GM19467 (cell line): ENCODE results near the gene ADD1.
"Not testable (repeated sequence)": the region's sequence is repeated elsewhere in the genome, so short reads cannot be mapped to it uniquely, and the experiment has no call there.

Experiments used
- ATAC-seq: cut with Tn5 transposase; IDR thresholded peaks from one replicate; pipeline ENCODE4 v1.9.1; 2021; ENCODE audit warnings: mild to moderate bottlenecking, moderate library complexity; ENCODE audit not compliant: unreplicated experiment

The ADD1 gene

DNA sequence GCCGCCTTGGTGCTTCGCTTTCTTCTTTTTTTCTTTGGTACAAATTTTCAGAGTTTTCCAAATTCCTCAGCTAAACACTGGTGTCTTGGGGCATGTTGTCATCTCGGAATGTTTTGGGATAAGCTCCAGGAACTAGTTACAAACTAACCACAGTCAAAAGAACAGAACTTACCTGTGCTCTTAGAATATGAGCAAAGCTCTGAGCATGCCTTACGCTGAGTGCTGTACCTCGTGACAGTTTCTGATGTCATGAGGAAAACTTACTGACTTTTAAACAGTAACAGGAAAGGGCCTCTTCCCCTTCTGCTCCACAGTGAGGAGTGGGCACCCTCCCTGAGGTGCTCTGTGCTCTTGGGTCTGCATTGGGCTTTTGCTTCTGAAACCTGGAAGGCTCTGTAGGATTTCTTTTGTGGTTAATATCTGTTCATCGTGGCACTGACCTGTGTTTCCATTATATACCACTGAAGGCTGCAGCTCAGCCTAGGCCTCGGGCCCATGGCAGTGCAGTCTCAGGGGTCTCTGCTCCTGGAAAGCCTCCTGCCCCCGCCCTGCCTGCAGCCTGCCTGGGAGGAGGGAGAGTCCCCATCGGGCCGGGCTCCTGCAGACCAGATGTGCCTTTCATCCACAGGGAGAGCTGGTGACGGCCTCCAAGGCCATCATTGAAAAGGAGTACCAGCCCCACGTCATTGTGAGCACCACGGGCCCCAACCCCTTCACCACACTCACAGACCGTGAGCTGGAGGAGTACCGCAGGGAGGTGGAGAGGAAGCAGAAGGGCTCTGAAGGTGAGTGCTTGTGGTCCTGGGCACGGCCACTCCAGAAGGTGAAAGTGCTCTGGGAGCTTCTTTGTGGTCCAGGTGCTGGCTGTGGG lies 70.8 kb downstream of the ADD1 start:
- no peak for ATAC-seq

DNA sequence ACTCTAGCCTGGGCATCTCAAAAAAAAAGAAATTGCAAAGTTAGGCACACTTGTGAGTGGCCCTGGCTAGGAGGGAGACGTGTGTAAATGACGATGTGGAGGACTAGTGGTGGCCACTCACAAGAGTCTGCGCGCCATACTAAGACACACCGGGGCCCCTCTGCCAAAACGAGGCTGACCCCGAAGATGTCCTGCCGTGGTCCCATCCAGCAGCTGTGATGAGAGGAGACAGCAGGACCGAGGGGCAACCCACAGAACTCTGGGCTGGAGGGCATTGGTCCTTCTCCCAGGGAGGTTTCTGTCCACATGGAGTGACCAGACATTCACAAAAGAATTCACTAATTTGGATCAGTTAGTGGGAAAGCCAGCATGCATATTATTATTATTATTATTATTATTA lies 72.1 kb downstream of the ADD1 start:
- ATAC-seq, result no peak

DNA sequence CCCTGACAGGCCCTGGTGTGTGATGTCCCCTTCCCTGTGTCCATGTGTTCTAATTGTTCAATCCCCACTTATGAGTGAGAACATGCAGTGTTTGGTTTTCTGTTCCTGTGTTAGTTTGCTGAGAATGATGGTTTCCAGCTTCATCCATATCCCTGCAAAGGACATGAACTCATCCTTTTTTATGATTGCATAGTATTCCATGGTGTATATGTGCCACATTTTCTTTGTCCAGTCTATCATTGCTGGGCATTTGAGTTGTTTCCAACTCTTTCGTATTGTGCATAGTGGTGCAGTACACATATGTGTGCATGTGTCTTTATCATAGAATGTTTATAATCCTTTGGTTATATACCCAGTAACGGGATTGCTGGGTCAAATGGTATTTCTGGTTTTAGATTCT lies 73.1 kb downstream of the ADD1 start:
- ATAC-seq, result not testable (repeated sequence)

DNA sequence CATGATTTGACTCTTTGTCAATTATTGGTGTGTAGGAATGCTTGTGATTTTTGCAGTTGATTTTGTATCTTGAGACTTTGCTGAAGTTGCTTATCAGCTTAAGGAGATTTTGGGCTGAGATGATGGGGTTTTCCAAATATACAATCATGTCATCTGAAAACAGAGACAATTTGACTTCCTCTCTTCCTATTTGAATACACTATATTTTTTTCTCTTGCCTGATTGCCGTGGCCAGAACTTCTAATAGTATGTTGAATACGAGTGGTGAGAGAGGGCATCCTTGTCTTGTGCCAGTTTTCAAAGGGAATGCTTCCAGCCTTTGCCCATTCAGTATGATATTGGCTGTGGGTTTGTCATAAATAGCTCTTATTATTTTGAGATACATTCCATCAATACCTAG lies 74.7 kb downstream of the ADD1 start:
- ATAC-seq, result not testable (repeated sequence)

DNA sequence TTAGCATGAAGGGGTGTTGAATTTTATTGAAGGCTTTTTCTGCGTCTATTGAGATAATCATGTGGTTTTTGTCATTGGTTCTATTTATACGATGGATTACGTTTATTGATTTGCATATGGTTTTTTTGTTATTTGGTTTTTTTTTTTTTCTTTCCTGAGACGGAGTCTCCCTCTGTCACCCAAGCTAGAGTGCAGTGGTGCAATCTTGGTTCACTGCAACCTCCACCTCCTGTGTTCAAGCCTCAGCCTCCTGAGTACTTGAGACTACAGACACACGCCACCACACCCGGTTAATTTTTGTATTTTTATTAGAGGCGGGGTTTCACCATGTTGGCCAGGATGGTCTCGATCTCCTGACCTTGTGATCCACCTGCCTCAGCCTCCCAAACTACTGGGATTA lies 75.1 kb downstream of the ADD1 start:
- not testable (repeated sequence) for ATAC-seq

DNA sequence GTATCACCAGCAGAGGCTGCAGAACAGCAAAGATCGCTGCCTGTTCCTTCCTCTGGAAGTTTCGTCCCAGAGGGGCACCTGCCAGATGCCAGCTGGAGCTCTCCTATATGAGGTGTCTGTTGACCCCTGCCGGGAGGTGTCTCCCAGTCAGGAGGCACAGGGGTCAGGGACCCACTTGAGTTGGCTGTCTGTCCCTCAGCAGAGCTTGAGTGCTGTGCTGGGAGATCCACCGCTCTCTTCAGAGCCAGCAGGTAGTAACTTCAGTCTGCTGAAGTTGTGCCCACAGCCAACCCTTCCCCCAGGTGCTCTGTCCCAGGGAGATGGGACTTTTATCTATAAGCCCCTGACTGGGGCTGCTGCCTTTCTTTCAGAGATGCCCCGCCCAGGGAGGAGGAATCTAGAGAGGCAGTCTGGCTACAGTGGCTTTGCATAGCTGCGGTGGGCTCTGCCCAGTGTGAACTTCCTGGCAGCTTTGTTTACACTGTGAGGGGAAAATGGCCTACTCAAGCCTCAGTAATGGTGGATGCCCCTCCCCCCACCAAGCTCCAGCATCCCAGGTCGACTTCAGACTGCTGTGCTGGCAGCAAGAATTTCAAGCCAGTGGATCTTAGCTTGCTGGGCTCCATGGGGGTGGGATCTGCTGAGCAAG lies 78.9 kb downstream of the ADD1 start:
- ATAC-seq, result not testable (repeated sequence)

DNA sequence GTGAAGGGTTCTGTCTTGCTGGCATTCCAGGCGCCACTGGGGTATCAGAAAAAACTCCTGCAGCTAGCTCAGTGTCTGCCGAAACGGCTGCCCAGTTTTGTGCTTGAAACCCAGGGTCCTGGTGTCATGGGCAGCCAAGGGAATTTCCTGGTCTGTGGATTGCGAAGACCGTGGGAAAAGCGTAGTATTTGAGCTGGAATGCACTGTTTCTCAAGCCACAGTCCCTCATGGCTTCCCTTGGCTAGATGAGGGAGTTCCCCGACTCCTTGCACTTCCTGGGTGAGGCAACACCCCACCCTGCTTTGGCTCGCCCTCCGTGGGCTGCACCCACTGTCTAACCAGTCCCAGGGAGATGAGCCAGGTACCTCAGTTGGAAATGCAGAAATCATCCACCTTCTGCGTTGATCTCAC lies 79.5 kb downstream of the ADD1 start:
- ATAC-seq, result no peak

DNA sequence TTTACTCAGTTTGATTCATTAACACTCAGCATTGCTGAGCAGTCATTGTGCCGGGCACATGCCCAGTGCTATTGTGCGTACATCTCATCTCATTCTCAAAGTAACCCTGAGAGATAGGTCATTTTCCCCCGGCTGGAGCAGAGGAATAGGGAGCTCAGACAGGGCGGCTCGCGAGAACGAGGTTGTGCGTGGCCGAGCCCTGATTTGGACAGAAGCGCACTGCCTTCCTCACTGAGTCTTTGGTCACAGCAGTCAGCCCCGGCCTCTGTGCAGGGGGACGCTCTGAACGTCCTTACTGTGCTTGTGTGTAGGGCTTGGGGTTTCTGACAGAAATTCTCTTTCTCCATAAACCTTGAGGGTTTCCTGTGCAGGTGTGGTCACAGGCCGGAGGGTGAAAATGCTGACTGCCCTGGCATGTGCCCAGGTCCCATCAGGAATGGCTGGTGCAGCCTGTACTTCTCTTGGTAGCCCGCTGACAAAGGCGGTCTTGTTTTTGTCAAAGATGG lies 80.1 kb downstream of the ADD1 start:
- no peak for ATAC-seq

DNA sequence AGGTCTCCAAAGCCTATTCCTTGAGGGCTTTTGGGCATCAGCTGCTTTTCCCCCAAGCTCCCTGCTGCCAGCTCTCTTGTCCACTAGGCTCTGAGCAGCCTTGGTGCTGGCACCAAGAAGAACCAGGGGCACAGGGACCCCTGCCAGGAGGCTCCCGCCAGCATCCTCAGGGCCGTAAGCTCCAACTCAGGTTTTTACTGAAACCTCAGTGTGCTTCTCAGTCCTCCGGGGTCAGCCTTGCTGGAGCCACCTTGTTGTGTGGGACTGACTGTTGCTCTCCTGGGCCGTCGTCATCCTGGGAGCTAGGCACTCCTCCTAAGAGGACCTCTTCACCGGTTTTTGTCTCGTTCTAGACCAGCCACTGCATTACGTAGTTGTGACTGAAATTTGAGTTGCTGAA lies 80.6 kb downstream of the ADD1 start:
- no peak for ATAC-seq

DNA sequence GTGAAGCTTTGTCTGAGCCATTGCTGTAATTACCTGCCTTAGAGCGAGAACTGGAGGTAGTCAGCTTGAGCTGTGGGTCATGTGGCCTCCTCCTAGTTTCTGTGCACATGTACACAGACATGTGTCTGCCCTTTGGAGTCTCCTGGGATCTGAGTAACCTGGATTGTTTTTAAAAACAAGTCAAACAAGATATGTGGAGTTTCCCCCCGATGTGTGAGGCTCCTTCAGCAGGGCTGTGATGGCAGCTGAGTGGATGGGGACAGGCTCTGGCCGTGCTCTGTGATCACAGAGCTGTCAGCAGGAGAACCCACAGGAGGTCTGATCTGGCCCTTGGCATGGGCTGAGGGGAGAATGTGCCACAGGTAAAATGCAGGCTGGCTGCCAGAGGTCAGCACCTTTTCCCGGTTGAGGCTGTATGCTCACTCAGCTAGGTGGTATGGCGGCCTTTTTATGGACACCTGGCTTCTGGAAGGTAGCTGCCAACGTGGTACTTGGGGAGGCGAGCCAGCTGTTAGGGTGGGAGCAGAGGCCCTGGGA lies 81.2 kb downstream of the ADD1 start:
- no peak for ATAC-seq

DNA sequence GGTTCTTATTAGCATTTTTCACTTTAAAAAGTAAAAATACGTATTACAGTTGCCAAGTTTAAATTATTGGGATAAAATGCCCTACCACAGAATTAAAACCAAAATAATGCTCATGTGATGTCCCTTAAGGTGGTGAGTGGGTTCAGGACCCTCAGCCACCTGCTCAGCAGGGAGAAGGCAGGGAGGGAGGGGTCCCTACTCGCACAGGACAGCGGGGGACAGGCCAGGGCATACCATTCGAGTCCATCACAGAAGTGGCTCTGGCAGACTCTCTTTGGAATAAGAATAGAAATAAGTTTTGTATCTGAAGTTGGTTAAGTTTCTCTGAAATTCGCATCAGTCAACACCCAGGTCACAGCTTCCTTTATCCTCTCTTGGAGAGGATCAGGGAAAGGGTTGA lies 81.9 kb downstream of the ADD1 start:
- ATAC-seq, result no peak

DNA sequence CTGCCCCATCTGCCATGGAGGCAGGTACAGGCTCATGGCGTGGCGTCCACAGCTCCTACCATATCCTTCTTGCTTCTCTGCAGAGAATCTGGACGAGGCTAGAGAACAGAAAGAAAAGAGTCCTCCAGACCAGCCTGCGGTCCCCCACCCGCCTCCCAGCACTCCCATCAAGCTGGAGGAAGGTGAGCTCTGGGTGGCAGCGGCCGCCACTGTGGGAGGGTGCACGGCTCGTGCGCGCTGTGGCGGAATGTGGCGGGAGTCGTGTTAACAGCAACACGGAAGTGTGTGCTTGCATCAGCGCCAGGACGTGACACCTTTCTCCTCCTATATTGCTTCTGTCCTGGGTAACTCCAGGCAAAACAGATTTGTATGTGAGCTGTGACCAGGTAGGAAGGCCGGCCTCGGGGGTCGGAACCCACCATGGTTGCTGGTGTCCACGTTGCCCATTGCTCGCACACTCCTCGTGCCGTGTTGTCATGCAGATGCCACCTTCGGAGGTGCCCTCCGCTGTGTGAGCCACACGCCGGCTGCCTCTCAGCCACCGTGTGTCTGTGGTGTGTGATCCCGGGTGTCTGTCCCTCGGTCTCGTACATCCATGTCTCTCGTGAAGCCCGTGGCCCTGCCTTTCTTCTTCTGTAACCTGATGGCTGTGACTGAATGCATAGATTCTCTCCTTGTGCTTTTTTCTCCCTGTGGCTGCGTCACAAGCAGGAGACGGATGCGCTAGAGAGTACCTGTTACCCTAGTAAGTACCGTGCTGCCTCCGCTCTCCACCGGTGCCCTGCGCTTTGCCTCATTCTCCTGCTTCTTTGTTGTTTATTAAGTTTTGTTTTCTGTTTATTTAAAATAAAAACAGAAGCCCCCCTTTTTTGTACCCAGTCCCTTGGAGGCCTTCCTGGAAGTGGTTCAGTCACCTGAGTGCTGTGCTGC lies 82.6 kb downstream of the ADD1 start:
- no peak for ATAC-seq

DNA sequence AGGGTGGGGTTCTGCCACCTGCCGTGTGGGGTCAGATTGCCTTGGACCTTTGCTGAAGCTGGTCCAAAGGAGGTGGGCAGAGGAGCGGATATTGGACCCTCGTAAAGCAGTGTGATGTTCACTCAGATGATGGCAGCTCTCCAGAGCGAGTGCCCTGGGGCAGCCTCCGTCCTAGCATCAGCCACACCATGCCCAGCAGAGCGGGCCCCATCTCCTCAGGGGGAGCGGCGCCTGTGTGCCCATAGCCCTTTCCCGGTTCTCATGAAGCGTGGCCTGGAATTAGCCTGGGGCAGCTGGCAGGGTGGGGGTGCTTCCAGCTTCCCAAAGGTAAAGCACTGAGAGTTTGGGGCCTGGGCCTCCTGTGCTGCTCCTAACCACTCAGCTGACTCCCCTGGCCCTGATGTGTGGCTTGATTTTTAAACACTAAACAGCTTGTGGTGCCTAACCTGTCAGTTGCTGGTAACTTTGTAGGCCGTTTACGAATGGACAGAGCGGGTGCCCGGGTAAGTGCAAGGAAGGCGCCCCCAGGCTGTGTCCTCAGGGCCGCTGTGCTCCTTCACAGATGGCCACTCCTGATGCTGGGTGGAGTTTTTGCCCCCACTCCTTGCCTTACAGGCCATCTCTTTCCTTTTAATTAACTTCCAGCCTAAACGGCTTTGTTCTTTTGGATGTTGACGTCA lies 83.5 kb downstream of the ADD1 start:
- ATAC-seq, result no peak

DNA sequence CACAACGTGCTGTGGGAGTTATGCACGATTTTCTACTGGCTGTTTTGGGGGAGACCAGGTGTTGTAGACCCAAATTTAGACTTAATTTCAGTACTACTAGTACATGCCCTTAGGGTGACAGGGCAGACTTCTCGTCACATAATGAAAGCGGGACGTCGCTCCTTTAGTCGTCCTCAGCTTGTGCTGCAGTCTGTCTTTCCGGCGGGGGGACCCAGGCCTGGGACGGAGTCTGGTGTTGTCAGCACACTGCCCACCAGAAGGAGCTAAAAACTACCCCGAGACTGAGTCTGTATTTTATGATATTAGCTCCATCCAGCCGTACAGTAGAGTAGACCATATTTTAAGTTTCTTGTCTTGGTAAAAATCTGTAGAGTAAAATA lies 84.0 kb downstream of the ADD1 start:
- ATAC-seq, result no peak

DNA sequence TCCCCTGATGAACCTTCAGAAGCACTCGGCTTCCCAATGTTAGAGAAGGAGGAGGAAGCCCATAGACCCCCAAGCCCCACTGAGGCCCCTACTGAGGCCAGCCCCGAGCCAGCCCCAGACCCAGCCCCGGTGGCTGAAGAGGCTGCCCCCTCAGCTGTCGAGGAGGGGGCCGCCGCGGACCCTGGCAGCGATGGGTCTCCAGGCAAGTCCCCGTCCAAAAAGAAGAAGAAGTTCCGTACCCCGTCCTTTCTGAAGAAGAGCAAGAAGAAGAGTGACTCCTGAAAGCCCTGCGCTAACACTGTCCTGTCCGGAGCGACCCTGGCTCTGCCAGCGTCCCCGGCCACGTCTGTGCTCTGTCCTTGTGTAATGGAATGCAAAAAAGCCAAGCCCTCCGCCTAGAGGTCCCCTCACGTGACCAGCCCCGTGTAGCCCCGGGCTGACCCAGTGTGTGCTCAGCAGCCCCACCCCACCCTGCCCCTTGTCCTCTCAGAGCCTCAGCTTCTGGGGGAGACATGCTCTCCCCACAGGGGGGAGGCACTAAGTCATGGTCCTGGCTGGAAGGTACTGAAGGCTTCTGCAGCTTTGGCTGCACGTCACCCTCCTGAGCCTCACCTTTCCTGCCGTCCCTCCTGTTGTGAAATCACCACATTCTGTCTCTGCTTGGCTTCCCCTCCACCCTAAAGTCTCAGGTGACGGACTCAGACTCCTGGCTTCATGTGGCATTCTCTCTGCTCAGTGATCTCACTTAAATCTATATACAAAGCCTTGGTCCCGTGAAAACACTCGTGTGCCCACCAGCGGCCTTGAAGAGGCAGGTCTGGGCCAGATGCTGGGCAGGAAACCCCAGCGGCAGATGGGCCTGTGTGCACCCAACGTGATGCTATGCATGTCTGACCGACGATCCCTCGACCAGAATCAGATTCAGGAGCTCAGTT lies 84.9 kb downstream of the ADD1 start:
- ATAC-seq, result no peak

DNA sequence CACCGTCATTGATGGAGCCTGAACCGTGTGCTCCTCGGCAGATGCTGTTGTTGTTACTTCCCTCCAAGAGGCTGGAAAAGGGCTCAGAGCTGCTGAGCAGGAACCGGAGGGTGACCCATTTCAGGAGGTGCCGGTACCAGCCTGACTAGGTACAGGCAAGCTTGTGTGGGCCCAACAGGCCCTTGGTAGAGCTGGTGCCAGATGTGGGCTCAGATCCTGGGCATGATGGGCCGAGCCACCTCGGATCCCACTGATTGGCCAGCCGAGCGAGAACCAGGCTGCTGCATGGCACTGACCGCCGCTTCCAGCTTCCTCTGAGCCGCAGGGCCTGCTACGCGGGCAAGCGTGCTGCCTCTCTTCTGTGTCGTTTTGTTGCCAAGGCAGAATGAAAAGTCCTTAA lies 85.8 kb downstream of the ADD1 start:
- no peak for ATAC-seq

DNA sequence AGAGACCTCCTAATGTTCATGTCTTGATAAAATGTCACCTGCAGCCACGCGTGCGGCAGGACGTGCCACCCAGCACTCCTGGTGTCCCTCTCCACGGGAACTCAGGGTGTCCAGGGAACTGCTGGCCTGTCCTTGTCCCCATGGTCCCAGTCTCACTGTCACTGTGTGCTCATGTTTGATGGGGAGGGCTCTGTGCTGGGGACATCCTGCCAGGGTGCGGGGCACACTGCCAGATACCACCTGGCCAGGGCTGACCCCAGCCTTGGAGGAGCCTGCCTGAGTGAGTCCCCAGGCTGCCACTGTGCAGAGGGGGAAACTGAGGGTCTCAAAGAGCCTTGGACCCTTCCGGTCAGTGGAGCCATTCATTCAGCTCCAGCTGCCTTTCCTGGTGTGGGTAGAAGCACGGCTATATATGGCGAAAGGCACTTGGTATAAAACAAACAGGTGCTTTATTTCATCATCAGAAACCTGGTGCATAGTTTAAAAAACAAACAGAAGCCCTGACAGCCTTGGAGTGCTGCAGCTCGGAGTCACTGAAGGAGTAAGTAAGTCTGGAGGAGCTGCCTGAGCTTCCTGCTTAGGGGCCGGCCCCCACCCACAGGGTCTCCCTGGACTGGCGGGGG lies 86.6 kb downstream of the ADD1 start:
- ATAC-seq, result no peak

DNA sequence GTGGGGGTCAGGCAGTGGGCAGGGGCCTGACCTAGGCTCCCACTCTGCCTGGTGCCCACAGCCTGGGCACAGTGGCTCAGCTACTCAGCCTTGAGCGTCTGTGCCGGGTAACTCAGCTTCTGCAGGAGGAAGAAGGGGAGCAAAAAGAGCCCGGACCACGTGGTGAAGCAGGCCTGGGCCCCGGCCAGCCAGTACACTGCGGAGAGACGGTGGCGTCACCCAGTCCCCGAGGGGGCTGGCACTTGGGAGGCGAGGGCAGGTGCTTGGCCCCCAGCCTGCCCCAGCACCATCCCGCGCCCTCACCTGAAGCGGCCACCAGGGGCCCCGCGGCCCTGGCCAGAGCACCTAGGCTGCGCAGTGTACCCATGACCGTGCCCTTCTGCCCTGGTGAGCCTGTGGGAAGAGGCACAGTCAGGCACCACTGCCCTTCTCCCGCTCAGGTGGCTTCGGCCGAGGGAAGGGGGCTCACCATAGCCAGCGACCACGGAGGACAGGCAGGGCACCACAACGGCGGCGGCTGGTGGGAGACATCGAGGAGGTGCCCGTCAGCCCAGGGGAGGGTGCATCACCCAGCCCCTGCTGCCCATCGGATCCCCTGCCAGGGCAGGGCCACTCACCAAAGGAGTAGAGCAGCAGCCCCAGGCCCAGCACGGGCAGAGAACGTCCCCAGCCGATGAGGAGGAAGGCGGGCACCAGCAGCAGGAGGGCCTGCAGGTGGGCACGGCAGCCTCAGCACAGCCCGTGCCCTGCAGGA lies 87.3 kb downstream of the ADD1 start:
- ATAC-seq, result no peak
